GM19025 (cell line): Measurements from ENCODE around the gene CYB5A.
"Not testable (repeated sequence)": the region's sequence is repeated elsewhere in the genome, so short reads cannot be mapped to it uniquely, and the experiment has no call there.

Experiments used
- ATAC-seq: cut with Tn5 transposase; IDR thresholded peaks from one replicate; pipeline ENCODE4 v1.9.1; 2021; ENCODE audit warnings: mild to moderate bottlenecking, low read depth, moderate library complexity; ENCODE audit not compliant: unreplicated experiment

CYB5A gene

DNA sequence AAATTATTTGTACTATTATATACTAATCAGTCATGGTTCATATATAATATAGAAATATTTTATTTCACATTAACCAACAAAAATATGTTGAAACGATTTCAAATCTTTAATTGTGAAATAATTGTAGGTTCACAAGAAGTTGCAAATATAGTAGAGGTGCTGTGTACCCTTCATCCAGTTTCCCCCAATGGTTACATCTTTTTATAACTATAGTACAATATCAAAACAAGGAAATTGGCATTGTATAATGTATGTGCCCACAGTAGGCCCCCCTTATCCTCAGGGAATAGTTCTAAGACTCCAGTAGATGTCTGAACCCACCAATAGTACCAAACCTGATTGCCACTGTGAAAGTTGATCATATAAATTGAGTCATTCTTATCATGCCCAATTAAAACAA is 7.4 kb upstream of the CYB5A start:
- no peak for ATAC-seq

DNA sequence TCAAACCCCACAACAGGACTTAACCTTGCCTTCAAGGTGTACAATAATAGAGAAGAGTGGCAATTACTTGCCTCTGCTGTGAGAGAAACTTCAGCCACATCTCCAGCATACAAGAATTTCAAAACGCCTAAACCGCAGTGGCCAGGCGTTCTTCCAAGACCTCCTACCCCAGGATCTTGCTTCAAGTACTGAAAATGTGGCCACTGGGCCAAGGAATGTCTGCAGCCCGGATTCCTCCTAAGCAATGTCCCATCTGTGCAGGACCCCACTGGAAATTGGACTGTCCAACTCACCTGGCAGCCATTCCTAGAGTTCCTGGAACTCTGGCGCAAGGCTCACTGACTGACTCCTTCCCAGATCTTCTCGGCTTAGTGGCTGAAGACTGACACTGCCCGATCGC is 2.8 kb upstream of the CYB5A start:
- ATAC-seq, result no peak

DNA sequence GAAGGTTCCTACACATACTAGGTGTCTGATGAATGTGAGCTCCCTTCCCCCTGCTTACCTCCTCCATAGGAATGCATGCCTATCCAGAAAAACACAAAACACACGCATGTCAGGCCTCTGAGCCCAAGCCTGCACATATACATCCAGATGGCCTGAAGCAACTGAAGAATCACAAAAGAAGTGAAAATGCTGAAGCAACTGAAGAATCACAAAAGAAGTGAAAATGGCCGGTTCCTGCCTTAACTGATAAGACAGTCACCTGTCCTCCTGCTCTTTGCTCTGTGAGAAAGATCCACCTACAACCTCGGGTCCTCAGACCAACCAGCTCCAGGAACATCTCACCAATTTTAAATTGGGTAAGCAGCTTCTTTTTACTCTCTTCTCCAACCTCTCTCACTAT is 1.2 kb upstream of the CYB5A start:
- ATAC-seq, result not testable (repeated sequence)

DNA sequence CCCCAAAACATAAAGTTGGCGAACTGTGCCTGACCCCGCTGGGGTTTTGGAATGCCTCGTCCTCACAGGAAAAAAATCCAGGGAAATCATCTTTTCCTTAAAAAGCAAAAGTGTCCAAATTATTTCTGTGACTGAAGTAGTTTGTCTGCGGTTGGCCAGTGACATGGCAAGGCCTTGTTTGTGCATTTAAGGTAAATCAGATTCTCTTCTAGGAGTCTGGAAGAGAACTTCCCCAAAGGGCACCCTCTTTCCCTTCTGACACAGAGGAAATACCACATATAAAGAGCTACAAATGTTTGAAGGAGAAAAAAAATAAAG is 737 bp upstream of the CYB5A start:
- ATAC-seq, result no peak

DNA sequence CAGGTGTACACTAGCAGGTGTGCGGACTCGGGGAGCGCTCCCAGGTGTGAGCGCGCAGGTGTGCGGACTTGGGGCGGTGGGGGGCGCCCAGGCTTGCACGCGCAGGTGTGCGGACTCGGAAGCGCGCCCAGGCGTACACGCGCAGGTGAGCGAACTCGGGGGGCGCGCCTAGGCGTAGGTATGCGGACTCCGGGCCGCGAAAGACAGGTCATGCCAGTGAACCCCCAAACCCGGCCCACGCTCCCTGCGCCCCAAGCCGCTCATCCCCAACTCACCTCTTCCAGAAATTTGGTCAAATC is 342 bp downstream of the CYB5A start:
- no peak for ATAC-seq

DNA sequence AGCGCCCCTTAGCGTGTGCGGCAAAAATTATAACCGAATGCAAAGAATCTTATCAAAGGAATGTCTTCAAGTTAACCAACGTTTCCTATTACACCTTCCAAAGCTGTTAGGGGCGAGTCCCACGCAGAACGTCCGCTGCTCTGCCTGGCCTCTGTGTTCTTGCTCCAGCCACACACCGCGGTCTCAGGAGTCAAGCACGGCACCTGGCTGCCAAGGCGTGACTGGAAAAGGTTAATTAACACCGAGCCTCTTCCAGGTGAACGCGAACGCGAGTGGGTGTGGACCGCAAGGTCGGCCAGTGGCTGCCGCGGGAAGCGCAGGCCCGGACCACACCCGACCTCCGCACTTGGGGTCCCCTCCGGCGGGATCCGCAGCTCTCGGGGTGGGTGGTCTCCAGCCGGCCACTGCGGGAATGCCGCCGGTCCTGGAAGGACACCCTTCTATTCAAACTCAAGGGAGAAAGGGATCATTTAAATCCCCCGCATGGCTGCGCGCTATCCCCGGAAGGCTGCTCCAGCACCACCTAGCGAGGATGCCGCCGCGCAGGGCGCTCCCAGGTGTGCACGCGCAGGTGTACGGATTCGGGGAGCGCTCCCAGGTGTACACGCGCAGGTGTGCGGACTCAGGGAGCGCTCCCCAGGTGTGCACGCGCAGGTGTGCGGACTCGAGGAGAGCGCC is 830 bp downstream of the CYB5A start:
- no peak for ATAC-seq

DNA sequence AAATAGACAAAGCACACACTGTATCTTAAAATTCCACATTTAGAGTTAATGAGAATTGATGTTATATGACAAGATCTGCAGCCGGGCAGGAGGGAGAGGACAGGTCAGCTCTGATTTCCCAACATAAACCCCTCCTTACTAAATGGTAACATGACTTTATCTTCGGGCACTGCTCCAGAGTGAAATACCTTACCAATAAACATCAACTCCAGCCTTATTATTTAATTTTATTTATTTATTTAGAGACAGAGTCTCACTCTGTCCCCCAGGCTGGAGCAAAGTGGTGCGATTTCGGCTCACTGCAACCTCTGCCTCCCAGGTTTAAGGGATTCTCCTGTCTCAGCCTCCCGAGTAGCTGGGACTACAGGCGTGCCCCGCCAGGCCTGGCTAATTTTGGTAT is 1.7 kb downstream of the CYB5A start:
- ATAC-seq, result no peak

DNA sequence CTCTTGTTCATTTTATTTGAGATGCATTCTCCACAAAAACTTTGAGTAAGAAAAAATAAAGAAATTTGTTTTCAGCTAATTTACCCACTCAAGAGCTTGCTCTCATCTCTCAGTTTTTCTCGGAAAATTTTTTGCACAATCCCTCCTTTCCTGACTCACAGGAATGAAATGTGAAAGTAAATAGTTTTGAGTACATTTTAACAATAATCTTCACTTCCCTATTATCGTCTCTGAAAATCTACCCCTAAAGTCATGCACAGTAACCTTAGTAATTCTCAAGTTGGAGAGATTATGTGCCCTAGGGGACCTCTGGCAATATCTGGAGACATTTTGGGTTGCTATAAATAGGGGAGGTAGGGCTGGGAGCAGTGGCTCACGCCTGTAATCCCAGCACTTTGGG is 2.6 kb downstream of the CYB5A start:
- no peak for ATAC-seq

DNA sequence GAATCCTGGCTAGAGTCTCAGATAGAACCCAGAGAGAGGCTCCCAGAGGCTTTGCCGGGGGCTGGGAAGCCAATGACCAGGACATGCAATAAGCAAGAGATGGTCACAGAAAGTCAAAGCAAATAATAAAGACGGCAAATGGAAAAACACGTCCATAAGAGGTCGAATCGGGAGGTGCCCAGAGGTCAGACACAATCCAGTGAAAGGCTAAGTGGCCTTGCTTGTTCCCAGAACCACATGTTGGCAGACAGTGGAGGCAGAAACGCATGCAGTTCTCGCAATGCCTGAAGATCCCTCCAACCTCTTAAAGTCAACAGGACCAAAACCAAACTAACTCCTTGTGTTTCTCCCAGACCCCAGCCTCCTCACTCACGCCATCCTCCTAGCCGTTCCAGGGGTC is 3.0 kb downstream of the CYB5A start:
- no peak for ATAC-seq

DNA sequence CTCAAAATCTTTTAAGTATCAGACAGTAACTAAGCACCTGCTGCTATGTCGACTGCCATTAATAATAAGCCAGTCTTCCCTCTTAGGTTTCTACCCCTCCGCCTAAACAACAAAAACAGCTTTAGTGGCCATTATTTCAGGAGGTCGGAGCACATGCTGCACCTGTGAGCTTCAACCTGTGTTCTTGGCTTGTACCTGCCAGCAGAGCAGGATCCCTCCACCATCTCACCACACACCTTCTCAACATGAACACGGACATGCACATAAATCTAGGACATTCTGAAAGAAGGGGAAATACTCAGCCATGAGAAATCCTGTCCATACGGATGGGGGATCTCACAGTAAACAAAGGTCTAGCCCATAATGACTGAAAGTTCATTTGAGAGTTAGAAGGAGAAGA is 3.7 kb downstream of the CYB5A start:
- no peak for ATAC-seq

DNA sequence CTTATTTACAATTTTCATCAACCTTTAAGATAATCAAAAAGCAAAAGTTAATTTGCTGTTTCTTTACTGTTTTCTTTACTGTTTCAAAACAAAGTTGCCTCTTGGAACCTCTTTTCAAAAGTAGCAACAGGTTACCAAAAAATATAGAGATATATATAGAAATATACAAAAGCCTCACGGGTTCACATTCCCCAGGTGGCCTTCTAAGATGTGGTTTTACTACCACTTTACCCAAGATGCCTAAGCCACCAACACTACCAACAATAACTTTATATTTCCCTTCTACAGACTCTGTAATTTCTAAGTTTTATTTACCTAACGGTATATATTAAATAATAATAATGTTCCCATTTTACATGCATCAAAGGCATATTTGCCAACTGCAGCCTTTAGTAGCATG is 4.9 kb downstream of the CYB5A start:
- ATAC-seq, result no peak

DNA sequence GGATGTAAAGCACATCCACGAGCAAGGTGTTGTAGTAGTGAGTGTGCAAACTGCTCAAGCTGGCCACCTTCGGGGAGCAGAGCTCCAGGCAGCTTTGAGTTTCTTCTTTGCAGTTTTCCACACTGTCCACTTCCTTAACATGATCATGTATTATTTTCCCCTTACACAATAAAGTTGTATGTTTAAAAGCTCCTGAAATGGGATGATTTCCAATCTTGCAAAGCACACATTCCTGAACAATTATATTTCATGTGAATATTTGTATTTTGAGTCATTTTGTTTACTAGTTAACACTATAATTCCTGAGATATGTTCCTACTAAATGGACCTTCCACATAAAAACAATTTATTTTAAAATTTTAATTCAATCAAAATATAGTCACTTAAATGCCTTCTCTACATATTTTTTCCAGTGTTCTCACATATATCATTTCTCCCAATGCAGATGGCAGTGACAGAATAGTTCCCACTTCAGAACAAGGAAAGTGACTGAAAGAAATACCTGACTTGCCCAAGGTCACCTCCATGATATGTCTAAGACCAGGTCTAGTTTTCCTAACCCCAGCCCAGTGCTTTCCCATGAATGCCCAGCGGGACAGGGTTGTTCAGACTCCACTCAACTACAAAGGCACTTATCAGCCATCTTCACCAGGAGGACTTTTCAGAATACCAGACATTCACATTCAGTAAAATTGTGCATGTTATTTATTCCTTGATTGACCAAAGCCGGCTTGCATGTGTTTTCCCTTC is 5.5 kb downstream of the CYB5A start:
- no peak for ATAC-seq

DNA sequence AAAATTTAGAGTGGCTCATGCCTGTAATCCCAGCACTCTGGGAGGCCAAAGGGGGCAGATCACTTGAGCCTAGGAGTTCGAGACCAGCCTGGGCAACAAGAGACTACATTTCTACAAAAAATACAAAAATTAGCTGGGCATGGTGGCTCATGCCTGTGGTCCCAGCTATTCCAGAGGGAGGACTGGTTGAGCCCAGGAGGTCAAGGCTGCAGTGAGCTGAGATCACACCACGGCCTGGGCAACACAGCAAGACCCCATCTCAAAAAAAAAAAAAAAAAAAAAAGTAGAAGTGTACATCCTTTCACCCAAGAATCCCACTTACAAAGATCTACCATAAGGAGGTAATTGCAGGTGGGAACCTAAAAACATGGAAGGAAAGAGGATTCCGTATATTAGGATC is 6.2 kb downstream of the CYB5A start:
- not testable (repeated sequence) for ATAC-seq

DNA sequence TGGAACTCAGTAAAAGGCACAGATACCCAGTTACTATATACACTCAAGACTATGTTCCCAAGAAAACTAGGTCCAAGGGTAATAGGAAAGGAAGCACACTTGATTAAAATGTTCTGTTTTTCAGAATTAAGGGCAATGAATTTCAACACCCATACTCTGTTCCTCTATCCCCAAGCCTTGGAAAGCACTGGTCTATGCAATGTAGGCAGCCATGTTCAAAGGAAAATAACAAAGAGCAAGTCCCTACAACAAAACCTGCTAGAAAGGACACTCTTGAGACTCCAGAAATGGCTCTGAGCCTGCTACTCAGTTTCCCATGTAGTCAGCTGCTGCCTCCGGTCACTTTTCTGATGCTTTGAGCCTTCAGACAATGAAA is 6.8 kb downstream of the CYB5A start:
- ATAC-seq, result no peak

DNA sequence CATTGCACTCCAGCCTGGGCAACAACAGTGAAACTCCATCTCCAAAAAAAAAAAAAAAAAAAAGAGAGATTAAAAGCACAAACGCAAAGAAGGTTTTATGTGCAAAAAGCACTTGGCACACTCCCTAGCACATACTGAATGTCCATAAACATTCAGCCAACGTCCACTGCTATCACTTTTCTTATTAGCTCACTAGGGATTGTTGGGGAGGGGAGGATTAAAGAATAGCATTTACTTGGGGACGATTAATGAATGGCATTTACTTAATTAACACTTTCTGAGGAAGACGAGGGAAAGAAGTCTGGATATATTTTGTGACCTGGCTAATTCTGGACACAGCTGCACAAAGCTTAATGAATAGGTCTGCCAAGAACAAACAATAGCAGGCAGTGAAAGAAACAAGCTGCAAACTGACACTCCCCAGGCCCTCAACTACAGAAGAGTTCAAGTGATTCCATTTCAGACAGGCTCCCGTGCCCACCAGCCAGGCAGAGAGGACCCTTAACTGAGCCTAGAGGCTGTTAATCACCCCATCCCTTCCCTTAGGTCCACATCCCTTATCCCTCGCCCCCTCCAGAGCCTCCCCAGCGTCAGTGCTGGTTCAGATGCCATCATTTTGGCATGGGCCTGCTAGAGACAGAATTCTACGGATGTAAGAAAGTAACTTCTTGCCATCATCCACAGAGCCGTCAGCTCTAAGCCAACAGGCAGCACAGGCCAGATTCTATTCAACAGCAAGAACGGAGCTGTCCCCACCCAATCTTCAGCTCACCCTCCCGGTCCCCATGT is 7.4 kb downstream of the CYB5A start:
- ATAC-seq, result no peak

DNA sequence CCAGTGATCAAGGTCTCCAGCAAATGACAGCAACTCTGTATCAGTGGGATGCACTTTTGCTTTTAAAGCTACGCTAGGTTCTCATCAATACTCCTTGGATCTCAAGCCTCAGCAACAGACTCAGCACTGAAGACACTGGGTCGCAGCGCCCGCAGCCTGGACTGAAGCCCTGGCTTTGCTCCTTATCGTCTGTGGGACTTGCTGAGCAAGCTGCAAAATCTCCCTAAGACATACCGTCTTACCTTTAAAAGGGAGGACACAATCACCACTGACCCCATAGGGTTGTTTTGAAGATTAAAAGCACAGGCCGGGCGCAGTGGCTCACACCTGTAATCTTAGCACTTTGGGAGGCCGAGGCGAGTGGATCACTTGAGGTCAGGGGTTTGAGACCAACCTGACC is 8.1 kb downstream of the CYB5A start:
- no peak for ATAC-seq

DNA sequence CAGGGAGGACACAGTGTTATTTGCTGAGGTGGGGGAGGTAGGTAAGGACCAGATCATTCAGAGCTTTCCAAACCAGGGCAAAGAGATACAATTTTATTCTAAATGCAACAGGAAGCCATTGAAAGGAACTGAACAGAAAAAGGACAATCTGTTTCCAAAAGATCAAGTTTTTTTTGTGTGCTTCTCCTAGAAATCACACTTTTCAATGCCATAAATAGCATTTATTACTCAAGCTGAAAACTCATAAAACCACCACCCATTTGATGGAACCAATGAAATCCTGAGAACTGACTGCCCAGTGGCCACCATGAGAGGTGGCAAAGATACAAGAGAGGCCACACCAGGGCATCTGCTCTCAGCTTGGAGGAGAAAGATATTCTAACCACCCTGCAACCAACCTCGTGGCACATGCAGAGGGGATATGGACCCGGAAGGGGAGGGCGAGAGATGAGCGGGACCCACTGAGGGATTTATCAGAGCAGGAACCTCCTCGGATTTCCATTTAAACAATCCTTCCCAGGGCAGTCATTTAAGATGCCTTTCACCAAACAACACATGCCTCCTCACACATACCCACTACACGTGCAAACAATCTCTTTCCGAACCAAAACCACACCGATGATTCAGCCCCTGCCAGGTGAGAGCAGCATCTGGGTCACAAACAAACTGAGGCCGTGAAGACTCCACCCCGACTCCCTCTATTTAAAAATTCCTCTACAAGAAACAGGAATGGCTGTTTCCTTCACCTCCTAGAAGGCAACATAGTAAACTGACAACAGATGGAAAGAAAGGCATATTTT is 8.8 kb downstream of the CYB5A start:
- ATAC-seq, result no peak

DNA sequence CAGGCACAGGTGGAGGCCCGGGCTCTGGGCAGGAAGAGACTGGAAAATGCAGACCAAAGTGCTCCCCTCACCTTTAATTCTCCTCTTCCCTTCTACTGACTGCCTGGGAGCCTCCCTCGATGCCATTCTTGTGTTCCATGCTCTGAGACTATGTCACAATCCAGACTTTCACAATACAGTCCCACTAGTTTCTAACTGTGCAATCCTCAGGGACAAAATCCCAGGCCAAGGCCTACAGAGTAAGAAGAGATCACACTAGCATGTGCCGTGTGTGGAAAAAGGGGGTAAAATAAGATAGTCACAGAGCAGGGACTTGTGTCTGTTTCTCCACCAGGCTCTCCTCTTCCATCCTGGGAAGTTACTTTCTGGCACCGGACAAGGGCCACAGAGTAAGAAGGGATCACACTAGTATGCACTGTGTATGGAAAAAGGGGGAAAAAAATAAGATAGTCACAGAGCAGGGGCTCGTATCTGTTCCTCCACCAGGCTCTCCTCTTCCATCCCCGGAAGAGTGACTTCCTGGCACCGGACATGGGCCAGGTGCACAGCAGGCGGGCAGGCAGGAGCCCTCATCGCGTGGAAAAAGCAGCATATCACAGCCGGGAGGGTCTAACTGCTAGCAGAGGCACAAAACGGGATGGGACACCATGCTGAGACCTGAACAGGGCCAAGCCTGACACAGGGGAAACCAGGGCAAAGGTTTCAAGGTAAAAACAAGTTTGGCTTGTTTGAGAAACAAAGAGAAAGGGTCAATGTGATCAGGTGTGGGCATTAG is 9.6 kb downstream of the CYB5A start:
- ATAC-seq, result no peak

DNA sequence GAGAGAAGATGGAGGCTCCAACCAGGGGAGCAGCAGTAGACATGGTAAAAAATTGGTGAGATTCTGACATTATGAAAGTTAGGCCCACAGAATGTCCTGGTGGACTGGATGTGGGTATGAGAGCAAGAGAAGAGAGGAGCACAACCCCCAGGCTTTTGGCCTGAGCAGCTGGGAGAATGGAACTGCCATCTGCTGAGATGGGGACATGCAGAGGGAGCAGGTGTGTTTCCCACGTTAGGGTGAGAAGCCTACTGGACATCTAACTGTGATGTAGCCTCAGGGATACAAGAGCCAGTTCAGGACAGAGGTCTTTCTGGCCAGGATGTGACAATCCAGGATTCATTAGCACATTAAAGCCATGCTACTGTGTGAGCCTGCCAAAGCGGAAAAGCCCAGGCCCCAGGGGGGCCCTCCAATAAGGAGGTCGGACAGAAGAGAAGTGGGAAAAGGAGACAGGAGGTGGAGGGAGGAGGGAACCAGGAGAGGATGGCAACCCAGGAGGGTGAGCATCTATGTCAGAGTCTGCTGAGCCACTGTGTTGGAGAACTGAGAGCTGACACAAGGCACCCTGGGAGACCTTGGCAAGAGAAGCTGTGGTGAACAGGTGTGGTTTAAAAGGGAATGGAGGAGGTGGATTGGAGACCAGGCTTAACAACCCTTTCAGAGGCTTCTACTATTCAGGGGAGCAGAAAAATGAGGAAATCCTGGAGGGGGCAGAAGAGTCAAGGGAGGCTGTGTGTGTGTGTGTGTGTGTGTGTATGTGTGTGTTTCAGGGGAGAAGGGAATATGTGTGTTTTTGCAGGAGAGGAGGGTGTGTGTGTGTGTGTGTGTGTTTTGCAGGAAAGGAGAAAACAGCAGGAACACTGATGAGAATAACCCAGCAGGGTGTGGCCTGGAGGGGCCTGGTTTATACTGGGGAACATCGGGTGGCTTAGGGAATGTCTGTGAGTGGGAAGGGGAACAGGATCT is 10.5 kb downstream of the CYB5A start:
- no peak for ATAC-seq
